GM21717 (cell line): Measurements from ENCODE around the gene SLC43A3.
"Not testable (repeated sequence)": the region's sequence is repeated elsewhere in the genome, so short reads cannot be mapped to it uniquely, and the experiment has no call there.

ENCODE experiments used
- ATAC-seq: cut with Tn5 transposase; IDR thresholded peaks from one replicate; pipeline ENCODE4 v1.9.1; 2021; ENCODE audit warnings: mild to moderate bottlenecking, moderate library complexity; ENCODE audit not compliant: unreplicated experiment

SLC43A3 gene

GRCh38 chr11:57387289-57388030, 39.5 kb downstream of the SLC43A3 start:
- no peak for ATAC-seq

GRCh38 chr11:57386178-57386940, 40.6 kb downstream of the SLC43A3 start:
- no peak for ATAC-seq

- ATAC-seq: no peak
Observed at GRCh38 chr11:57380975-57381374, 45.9 kb downstream of the SLC43A3 start, which contains the start of gene PRG3. PRG3 (minus strand) TSS chr11:57381150; CDS start chr11:57380708, 442 bp downstream.

GRCh38 chr11:57379732-57380131, 47.2 kb downstream of the SLC43A3 start:
- ATAC-seq: no peak

- ATAC-seq: no peak
Observed at GRCh38 chr11:57378186-57378585, 48.7 kb downstream of the SLC43A3 start.

- ATAC-seq: no peak
Observed at GRCh38 chr11:57377107-57377506, 49.8 kb downstream of the SLC43A3 start.

GRCh38 chr11:57376095-57377090, 50.5 kb downstream of the SLC43A3 start:
- no peak for ATAC-seq

- ATAC-seq: no peak
Observed at GRCh38 chr11:57375490-57375889, 51.4 kb downstream of the SLC43A3 start.

GRCh38 chr11:57374966-57375365, 52.0 kb downstream of the SLC43A3 start:
- no peak for ATAC-seq

- no peak for ATAC-seq
Observed at GRCh38 chr11:57373146-57373545, 53.8 kb downstream of the SLC43A3 start.

- ATAC-seq: no peak
Observed at GRCh38 chr11:57370941-57371340, 56.0 kb downstream of the SLC43A3 start.

GRCh38 chr11:57370251-57370650, 56.7 kb downstream of the SLC43A3 start:
- no peak for ATAC-seq

- no peak for ATAC-seq
Observed at GRCh38 chr11:57368845-57369232, 58.1 kb downstream of the SLC43A3 start.

- ATAC-seq: no peak
Observed at GRCh38 chr11:57368106-57368844, 58.6 kb downstream of the SLC43A3 start.

GRCh38 chr11:57364851-57365660, 61.9 kb downstream of the SLC43A3 start:
- ATAC-seq: no peak

- ATAC-seq: no peak
Observed at GRCh38 chr11:57363131-57364080, 63.5 kb downstream of the SLC43A3 start.

- ATAC-seq: no peak
Observed at GRCh38 chr11:57361926-57362325, 65.0 kb downstream of the SLC43A3 start.

- not testable (repeated sequence) for ATAC-seq
Observed at GRCh38 chr11:57361420-57361819, 65.5 kb downstream of the SLC43A3 start.
